Adrenal gland (tissue), 12 donors: ENCODE data around the gene APH1B. TPM values are rescaled to one million over a fixed set of nuclear protein-coding genes. Genes with fewer than 3 reads are reported as not detected.

ENCODE experiments used
- DNase-seq, 7 donors: peaks; one replicate each; pipeline ENCODE4 v3.0.0-alpha.2; 2019 to 2020
- H3K27ac ChIP-seq, 5 donors: fragments of 200-600 bp; sonication (generic) in 4 of 5; 1 replicate in 3 of 5; 2 replicates in 2 of 5; pipeline versions ENCODE4 v1.5.1 to v1.8.0; 2016 to 2020; ENCODE audit warnings: mild to moderate bottlenecking in 1 of 5
- H3K27me3 ChIP-seq: fragments of 200-600 bp; 2 replicates; pipeline ENCODE4 v1.8.0; 2021
- H3K36me3 ChIP-seq, 2 donors: fragments of 200-600 bp; replicated peaks in 1 of 2; 1 replicate in 1 of 2; 2 replicates in 1 of 2; pipeline versions ENCODE4 v1.5.1 to v1.8.0; 2018 to 2022
- H3K4me1 ChIP-seq, 2 donors: fragments of 200-600 bp; replicated peaks in 1 of 2; 1 replicate in 1 of 2; 2 replicates in 1 of 2; pipeline versions ENCODE4 v1.5.1 to v1.8.0; 2018 to 2021
- H3K4me3 ChIP-seq, 4 donors: fragments of 200-600 bp; sonication (generic) in 3 of 4; one replicate each; pipeline ENCODE4 v1.5.1; 2016 to 2018
- H3K9me3 ChIP-seq, 3 donors: fragments of 200-600 bp; sonication (generic) in 1 of 3; replicated peaks in 1 of 3; 1 replicate in 2 of 3; 2 replicates in 1 of 3; pipeline versions ENCODE4 v1.5.1 to v1.8.0; 2016 to 2021
- POLR2A ChIP-seq, 2 donors: fragments of 450-650 bp; IDR thresholded peaks; one replicate each; pipeline ENCODE4 v1.6.1; 2017; ENCODE audit warnings: antibody characterized with exemption in 2 of 2, mild to moderate bottlenecking in 2 of 2, moderate library complexity in 1 of 2
- WGBS, 4 donors: extraction: QIAGEN DNeasy Blood & Tissue Kit in 2 of 4; methylation state at CpG; one replicate each; pipeline versions ENCODE4 v1.1.5 to v1.1.7; 2013 to 2017; 5-methylcytosine and 5-hydroxymethylcytosine counted together
- intact Hi-C, 2 donors: fragments of 100-400 bp; cut with DNase I; formaldehyde crosslinking; loops; one replicate each; pipeline versions ENCODE4 v1.14.1 to v1.15.0; 2022 to 2023
- polyA plus RNA-seq, 3 donors: library from polyadenylated mRNA; stranded (reverse); fragments of 200-250 nt in 2 of 3; fragments of 350-450 nt in 1 of 3; fragmentation: Illumina TruSeq in 1 of 3; extraction: RNeasy Lipid Tissue Mini Kit (QIAGEN cat#74804) in 1 of 3; gene quantifications; one replicate each; pipeline ENCODE4 v1.2.3, GENCODE V29; 2013 to 2014
- total RNA-seq, 9 donors: library from RNA; depleted of rRNA in 4 of 9; stranded (reverse); fragments of >200 nt in 4 of 9; fragments of 120-200 nt in 1 of 9; fragmentation: NEBNext Ultra II Directional in 1 of 9; extraction: Animal tissue kit (Norgen Biotek cat#: 25700) in 1 of 9; gene quantifications; one replicate each; pipeline versions ENCODE4 v1.1.0 to v1.2.4, GENCODE V29; 2013 to 2023
- TF ChIP-seq, protein P1 (sequence below), 6 experiments: fragments of 450-650 bp in 4 of 6; fragments of 200-600 bp in 2 of 6; sonication (generic) in 1 of 6; IDR thresholded peaks; 1 replicate in 5 of 6; 2 replicates in 1 of 6; pipeline versions ENCODE4 v1.5.1 to v1.8.0; 2016 to 2021; ENCODE audit warnings: antibody characterized with exemption in 6 of 6, mild to moderate bottlenecking in 2 of 6, moderate library complexity in 1 of 6
- donor health status: healthy with polysubstance abuse.
- donor health status: Bipolar disorder and iron deficiency.
- donor health status: DM: yes; HTN: yes; CAD: no.
- donor health status: DM: no; HTN: no; CAD: no.
- donor health status: DM: no; HTN: no; CAD: no.
- donor health status: DM: yes; HTN: yes; CAD: no.

The APH1B gene
- total and polyA plus RNA-seq, 12 donors, result 8.3 to 50.3 (median 23.1) TPM

DNA sequence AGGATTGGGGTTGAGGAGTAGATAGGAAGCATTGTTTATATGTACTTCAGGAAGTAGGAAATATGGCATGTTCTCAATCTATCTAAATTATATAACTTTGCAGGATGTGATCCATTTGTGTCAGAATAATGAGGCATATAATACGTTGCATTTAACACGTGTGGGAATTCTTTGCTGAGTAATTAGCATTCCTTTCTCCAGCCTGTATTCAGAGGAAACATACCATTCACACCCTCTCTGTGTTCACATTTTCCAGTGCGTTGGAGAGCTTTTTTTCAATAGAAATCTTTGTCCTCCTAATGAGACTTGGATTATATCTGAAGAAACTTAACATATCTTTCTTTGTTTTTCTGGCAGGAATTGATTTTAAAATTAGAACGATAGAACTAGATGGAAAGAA lies 33.0 kb upstream of the APH1B start:
- Histone ChIP-seq H3K27ac (peak overlapping the region in 2 of 5 donors; percentile 31 to 50), H3K36me3 (peaks cover 0 to 4% of the 10 kb centered on the region in 2 donors), H3K27me3 (no peaks in the 10 kb centered on the region), H3K4me3 (no peak overlapping the region), H3K9me3 (no peaks in the 10 kb centered on the region), H3K4me1 (peaks cover 4 to 26% of the 10 kb centered on the region in 2 donors)
- intact Hi-C loops, result no loop called here
- DNase-seq, result no peak
- TF ChIP-seq, protein P1, sequence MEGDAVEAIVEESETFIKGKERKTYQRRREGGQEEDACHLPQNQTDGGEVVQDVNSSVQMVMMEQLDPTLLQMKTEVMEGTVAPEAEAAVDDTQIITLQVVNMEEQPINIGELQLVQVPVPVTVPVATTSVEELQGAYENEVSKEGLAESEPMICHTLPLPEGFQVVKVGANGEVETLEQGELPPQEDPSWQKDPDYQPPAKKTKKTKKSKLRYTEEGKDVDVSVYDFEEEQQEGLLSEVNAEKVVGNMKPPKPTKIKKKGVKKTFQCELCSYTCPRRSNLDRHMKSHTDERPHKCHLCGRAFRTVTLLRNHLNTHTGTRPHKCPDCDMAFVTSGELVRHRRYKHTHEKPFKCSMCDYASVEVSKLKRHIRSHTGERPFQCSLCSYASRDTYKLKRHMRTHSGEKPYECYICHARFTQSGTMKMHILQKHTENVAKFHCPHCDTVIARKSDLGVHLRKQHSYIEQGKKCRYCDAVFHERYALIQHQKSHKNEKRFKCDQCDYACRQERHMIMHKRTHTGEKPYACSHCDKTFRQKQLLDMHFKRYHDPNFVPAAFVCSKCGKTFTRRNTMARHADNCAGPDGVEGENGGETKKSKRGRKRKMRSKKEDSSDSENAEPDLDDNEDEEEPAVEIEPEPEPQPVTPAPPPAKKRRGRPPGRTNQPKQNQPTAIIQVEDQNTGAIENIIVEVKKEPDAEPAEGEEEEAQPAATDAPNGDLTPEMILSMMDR (IDR thresholded peaks at IDR 0.05), result no peak
- no peak for TF ChIP-seq POLR2A (IDR thresholded peaks at IDR 0.05)
- 52 to 64% (median 60%) methylated on average over 4 of the region's 4 CpGs for WGBS, 4 donors

DNA sequence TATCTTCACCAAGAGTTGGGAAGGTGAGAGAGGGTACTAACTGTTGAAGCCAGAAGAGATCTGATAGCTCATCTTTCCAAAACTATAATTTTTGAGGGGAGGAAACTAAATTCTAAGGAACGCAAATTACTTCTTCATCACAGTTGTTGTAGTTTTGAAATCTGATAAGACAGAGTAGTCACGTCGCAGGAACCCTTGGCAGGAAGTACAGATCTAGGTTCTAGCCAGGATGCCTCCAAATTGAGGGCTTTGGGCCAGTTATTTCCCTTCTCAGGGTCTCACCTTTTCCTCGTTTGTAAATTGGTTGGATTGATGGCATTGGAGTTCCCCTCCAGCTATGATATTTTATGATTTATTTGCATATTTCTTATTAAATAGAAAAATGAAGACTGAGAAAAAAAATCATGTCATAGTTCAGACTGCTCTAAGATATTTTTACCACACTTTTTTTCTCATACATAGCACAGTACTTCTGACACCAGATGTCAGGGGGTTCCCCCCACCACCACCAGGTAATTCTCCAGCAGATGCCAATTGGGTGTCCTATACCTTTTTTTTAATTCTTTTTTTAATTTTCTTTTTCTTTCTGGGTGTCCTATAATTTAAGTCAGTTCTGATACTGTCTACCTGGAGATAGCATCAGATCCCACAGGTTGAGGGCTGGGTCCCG lies 32.3 kb upstream of the APH1B start:
- Histone ChIP-seq H3K27me3 (no peaks in the 10 kb centered on the region), H3K36me3 (peaks cover 0 to 4% of the 10 kb centered on the region in 2 donors), H3K4me3 (no peak overlapping the region), H3K9me3 (no peaks in the 10 kb centered on the region), H3K4me1 (peaks cover 4 to 26% of the 10 kb centered on the region in 2 donors), H3K27ac (peak overlapping the region in 2 of 5 donors; percentile 31 to 50)
- 46 to 52% (median 50%) methylated on average over 5 of the region's 5 CpGs for WGBS, 4 donors
- intact Hi-C loops, result no loop called here
- TF ChIP-seq POLR2A (IDR thresholded peaks at IDR 0.05), result no peak
- TF ChIP-seq, protein P1 (IDR thresholded peaks at IDR 0.05), result no peak
- DNase-seq, result no peak

DNA sequence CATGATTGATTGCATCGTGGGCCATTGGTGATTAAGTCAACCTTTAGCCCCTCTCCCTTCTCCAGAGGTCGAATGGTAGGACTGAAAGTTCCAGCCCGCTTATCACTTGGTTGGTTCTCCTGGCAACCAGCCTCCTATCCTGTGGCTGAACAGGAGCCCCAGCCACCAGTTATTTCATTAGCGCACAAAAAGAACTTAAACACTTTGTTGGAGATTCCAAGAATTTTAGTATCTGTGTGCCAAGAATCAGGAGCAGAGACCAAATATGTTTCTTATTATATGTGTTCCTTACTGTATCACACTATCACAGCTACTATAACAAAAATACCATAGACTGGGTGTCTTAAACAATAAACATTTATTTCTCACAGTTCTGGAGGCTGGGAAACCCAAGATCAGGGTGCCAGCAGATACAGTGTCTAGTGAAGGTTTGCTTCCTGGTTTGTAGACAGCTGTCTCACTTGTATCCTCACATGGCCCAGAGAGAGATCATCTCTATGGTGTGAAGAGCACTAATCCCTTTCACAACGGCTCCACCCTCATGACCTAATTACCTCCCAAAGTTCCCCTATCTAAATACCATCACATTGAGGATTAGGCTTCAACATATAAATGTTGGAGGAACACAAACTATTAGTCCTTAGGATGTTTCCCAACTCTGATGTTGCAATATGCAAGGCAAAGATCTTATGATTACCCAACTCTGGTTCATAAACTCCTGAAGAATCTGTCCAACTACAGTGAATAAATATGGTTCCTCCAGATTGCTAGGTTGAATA lies 30.5 kb upstream of the APH1B start:
- peaks cover 0 to 4% of the 10 kb centered on the region in 2 donors for H3K36me3 ChIP-seq
- no peaks in the 10 kb centered on the region for H3K27me3 ChIP-seq
- 76 to 85% (median 80%) methylated on average over 5 of the region's 5 CpGs for WGBS, 4 donors
- H3K27ac ChIP-seq, result peak overlapping the region in 3 of 5 donors; percentile 10 to 63 (median 30)
- peak in 3 of 7 donors; percentile 14 to 55 (median 33) for DNase-seq
- no peaks in the 10 kb centered on the region for H3K9me3 ChIP-seq
- no peak overlapping the region for H3K4me3 ChIP-seq
- no peak for TF ChIP-seq POLR2A (IDR thresholded peaks at IDR 0.05)
- TF ChIP-seq, protein P1 (IDR thresholded peaks at IDR 0.05), result no peak
- intact Hi-C loops, result no loop called here
- peaks cover 4 to 26% of the 10 kb centered on the region in 2 donors for H3K4me1 ChIP-seq

DNA sequence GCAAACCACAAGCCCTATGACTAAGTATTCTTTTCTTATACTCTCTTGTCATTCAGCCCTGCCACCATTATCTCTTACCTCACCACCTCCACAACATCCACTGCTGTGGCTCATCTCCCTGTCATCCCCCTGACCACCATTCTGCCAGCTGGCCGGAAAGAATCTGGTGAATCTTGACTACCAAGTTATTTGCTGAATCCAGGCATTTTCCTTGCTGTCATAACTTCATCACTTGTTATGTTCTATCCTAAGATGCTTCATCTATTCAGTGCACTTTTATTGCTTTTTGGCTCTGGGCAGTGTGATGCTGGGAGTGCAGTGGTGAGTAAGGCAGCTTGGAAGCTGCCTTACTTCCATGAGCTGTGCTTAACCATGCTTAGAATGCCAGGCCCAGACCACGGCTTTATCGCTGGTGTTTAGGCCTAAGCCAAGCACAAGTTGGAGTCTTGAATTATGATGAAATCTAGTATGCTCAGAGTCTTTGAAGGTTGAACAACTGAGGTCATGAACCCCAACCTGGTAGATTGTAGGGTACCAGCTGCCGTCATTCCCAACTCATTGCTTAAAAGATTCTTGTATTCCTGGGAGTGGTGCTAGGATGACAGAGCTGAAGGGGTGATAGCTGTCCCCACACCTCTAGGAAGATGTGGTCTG lies 27.0 kb upstream of the APH1B start:
- Histone ChIP-seq H3K4me1 (peaks cover 4 to 17% of the 10 kb centered on the region in 2 donors), H3K27me3 (no peaks in the 10 kb centered on the region), H3K9me3 (no peaks in the 10 kb centered on the region), H3K4me3 (no peak overlapping the region), H3K27ac (no peak overlapping the region), H3K36me3 (peaks cover 0 to 3% of the 10 kb centered on the region in 2 donors)
- DNase-seq, result no peak
- intact Hi-C loops, result no loop called here
- TF ChIP-seq, protein P1 (IDR thresholded peaks at IDR 0.05), result no peak
- no peak for TF ChIP-seq POLR2A (IDR thresholded peaks at IDR 0.05)
- WGBS, 4 donors, result 96 to 99% (median 97%) methylated on average over 4 of the region's 4 CpGs
